Measurements from ENCODE around the gene B4GALT5. TPM values are rescaled to one million over a fixed set of nuclear protein-coding genes. Genes with fewer than 3 reads are reported as not detected.

Gene B4GALT5
- total RNA-seq, 1 experiment from 2014 or later, result 63.1 TPM

- no peaks in the 10 kb centered on the region for H4K20me1 ChIP-seq (ENCODE audit: insufficient read depth)
- TF ChIP-seq, protein P1, sequence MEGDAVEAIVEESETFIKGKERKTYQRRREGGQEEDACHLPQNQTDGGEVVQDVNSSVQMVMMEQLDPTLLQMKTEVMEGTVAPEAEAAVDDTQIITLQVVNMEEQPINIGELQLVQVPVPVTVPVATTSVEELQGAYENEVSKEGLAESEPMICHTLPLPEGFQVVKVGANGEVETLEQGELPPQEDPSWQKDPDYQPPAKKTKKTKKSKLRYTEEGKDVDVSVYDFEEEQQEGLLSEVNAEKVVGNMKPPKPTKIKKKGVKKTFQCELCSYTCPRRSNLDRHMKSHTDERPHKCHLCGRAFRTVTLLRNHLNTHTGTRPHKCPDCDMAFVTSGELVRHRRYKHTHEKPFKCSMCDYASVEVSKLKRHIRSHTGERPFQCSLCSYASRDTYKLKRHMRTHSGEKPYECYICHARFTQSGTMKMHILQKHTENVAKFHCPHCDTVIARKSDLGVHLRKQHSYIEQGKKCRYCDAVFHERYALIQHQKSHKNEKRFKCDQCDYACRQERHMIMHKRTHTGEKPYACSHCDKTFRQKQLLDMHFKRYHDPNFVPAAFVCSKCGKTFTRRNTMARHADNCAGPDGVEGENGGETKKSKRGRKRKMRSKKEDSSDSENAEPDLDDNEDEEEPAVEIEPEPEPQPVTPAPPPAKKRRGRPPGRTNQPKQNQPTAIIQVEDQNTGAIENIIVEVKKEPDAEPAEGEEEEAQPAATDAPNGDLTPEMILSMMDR (conservative IDR thresholded peaks at IDR 0.05), result no peak
- TF ChIP-seq EZH2 (IDR thresholded peaks at IDR 0.05; ENCODE audit: low read depth), result no peak
- H3K27me3 ChIP-seq (ENCODE audit: insufficient read depth, low read depth), result no peaks in the 10 kb centered on the region
- H3K4me2 ChIP-seq, result no peak overlapping the region
- peaks cover 27% of the 10 kb centered on the region for H3F3A ChIP-seq (ENCODE audit: insufficient read depth, low read depth)
- H3K4me3 ChIP-seq, result no peak overlapping the region
- DNase-seq, result no peak
- H3K9me2 ChIP-seq (ENCODE audit: insufficient read depth), result no peaks in the 10 kb centered on the region
- no peak overlapping the region for H2AFZ ChIP-seq
- BruUV-seq (replicated peaks), result no TSS peak
- H3K27ac ChIP-seq, result no peak overlapping the region
- H3K9me3 ChIP-seq (ENCODE audit: insufficient read depth, low read depth), result no peaks in the 10 kb centered on the region
- ChIA-PET CTCF (no interaction called here), POLR2A (ENCODE audit: unreplicated experiment) (interaction anchor here (0.6 kb wide), 1 partner anchor 75 kb away, joined by 3 read pairs; no protein-coding TSS in a partner anchor)
- peaks cover 37% of the 10 kb centered on the region for H3K4me1 ChIP-seq (replicated peaks; ENCODE audit: insufficient read depth)
- no peaks in the 10 kb centered on the region for H3K36me3 ChIP-seq (ENCODE audit: low read depth)
- intact Hi-C loops (cut with micrococcal nuclease; ENCODE audit: unreplicated experiment), result no loop called here
- H3K79me2 ChIP-seq (ENCODE audit: low read depth), result no peaks in the 10 kb centered on the region
Observed at GRCh38 chr20:49759266-49759950, 45.7 kb upstream of the B4GALT5 start.

GRCh38 chr20:49758781-49759180, 45.1 kb upstream of the B4GALT5 start:
- ChIA-PET POLR2A (ENCODE audit: unreplicated experiment) (no interaction called here), CTCF (no interaction called here)
- intact Hi-C loops (cut with micrococcal nuclease; ENCODE audit: unreplicated experiment), result no loop called here
- H3K4me2 ChIP-seq, result no peak overlapping the region
- H2AFZ ChIP-seq, result no peak overlapping the region
- H4K20me1 ChIP-seq (ENCODE audit: insufficient read depth), result no peaks in the 10 kb centered on the region
- H3K4me1 ChIP-seq (replicated peaks; ENCODE audit: insufficient read depth), result peaks cover 37% of the 10 kb centered on the region
- peaks cover 24% of the 10 kb centered on the region for H3F3A ChIP-seq (ENCODE audit: insufficient read depth, low read depth)
- no peaks in the 10 kb centered on the region for H3K9me2 ChIP-seq (ENCODE audit: insufficient read depth)
- H3K9me3 ChIP-seq (ENCODE audit: insufficient read depth, low read depth), result no peaks in the 10 kb centered on the region
- no peak for DNase-seq
- no TSS peak for BruUV-seq (replicated peaks)
- no peaks in the 10 kb centered on the region for H3K36me3 ChIP-seq (ENCODE audit: low read depth)
- no peak overlapping the region for H3K27ac ChIP-seq
- H3K79me2 ChIP-seq (ENCODE audit: low read depth), result no peaks in the 10 kb centered on the region
- H3K27me3 ChIP-seq (ENCODE audit: insufficient read depth, low read depth), result no peaks in the 10 kb centered on the region
- no peak overlapping the region for H3K4me3 ChIP-seq
- no peak for TF ChIP-seq EZH2 (IDR thresholded peaks at IDR 0.05; ENCODE audit: low read depth)
- TF ChIP-seq, protein P1 (conservative IDR thresholded peaks at IDR 0.05), result no peak

GRCh38 chr20:49757597-49757996, 43.9 kb upstream of the B4GALT5 start:
- Histone ChIP-seq H3K4me2 (no peak overlapping the region), H3K36me3 (ENCODE audit: low read depth) (no peaks in the 10 kb centered on the region), H3K27me3 (ENCODE audit: insufficient read depth, low read depth) (no peaks in the 10 kb centered on the region), H3K9me2 (ENCODE audit: insufficient read depth) (no peaks in the 10 kb centered on the region), H3K4me1 (replicated peaks; ENCODE audit: insufficient read depth) (peaks cover 34% of the 10 kb centered on the region), H3K79me2 (ENCODE audit: low read depth) (no peaks in the 10 kb centered on the region), H3F3A (ENCODE audit: insufficient read depth, low read depth) (peaks cover 14% of the 10 kb centered on the region; the same call in 1 of the 2 replicates), H4K20me1 (ENCODE audit: insufficient read depth) (no peaks in the 10 kb centered on the region), H3K27ac (no peak overlapping the region), H2AFZ (no peak overlapping the region), H3K9me3 (ENCODE audit: insufficient read depth, low read depth) (no peaks in the 10 kb centered on the region), H3K4me3 (no peak overlapping the region)
- BruUV-seq (replicated peaks), result no TSS peak
- DNase-seq, result no peak
- ChIA-PET CTCF (interaction anchor here (0.6 kb wide), 1 partner anchor 157 kb away, joined by 3 read pairs; no protein-coding TSS in a partner anchor), POLR2A (ENCODE audit: unreplicated experiment) (interaction anchor here (0.7 kb wide), 1 partner anchor 359 kb away, joined by 14 read pairs; no protein-coding TSS in a partner anchor)
- TF ChIP-seq, protein P1 (conservative IDR thresholded peaks at IDR 0.05), result no peak
- no peak for TF ChIP-seq EZH2 (IDR thresholded peaks at IDR 0.05; ENCODE audit: low read depth)
- intact Hi-C loops (cut with micrococcal nuclease; ENCODE audit: unreplicated experiment), result no loop called here

Data from PC-9 (cell line).